GM21529 (cell line): ENCODE data around the gene OR10A2.
A peak's percentile ranks its signal among the peaks of the same experiment; 100 is the strongest.
"Not testable (repeated sequence)": the region's sequence is repeated elsewhere in the genome, so short reads cannot be mapped to it uniquely, and the experiment has no call there.

Experiments used
- ATAC-seq: cut with Tn5 transposase; IDR thresholded peaks from one replicate; pipeline ENCODE4 v1.9.1; 2021; ENCODE audit not compliant: unreplicated experiment

The OR10A2 gene

GRCh38 chr11:6882751-6883150 is 19.9 kb downstream of the OR10A2 start:
- ATAC-seq = no peak

- not testable (repeated sequence) for ATAC-seq
Measured at GRCh38 chr11:6887711-6888110, 24.9 kb downstream of the OR10A2 start.

- no peak for ATAC-seq
Measured at GRCh38 chr11:6888830-6889229, 26.0 kb downstream of the OR10A2 start.

GRCh38 chr11:6889835-6890234 is 27.0 kb downstream of the OR10A2 start:
- ATAC-seq = peak; percentile 55

GRCh38 chr11:6892400-6892799 is 29.5 kb downstream of the OR10A2 start, which contains the start of gene OR2D2:
TSS of gene OR2D2 (minus strand) at chr11:6892500. CDS start at chr11:6892500, 0 bp downstream.
- ATAC-seq = no peak

- ATAC-seq = no peak
Measured at GRCh38 chr11:6894097-6894496, 31.2 kb downstream of the OR10A2 start.

GRCh38 chr11:6895010-6895409 is 32.2 kb downstream of the OR10A2 start:
- ATAC-seq = peak; percentile 86

GRCh38 chr11:6898911-6899310 is 36.1 kb downstream of the OR10A2 start:
- ATAC-seq = no peak

GRCh38 chr11:6900327-6900999 is 37.6 kb downstream of the OR10A2 start:
- no peak for ATAC-seq

- not testable (repeated sequence) for ATAC-seq
Measured at GRCh38 chr11:6904804-6905203, 41.9 kb downstream of the OR10A2 start.

GRCh38 chr11:6911378-6911777 is 48.5 kb downstream of the OR10A2 start:
- ATAC-seq = no peak

- ATAC-seq = no peak
Measured at GRCh38 chr11:6911948-6912347, 49.1 kb downstream of the OR10A2 start.

GRCh38 chr11:6919698-6920097 is 56.8 kb downstream of the OR10A2 start:
- no peak for ATAC-seq

GRCh38 chr11:6920702-6921101 is 57.8 kb downstream of the OR10A2 start, which contains the start of gene OR2D3:
TSS of gene OR2D3 (plus strand) at chr11:6921002. CDS start at chr11:6921002, 0 bp downstream.
- no peak for ATAC-seq
